ENCODE results near the gene CRADD. TPM values are rescaled to one million over a fixed set of nuclear protein-coding genes. Genes with fewer than 3 reads are reported as not detected.

CRADD gene
- total and polyA plus RNA-seq, 2 donors = 13.9 to 17.1 TPM

- no peak overlapping the region for H3K27ac ChIP-seq (ENCODE audit: low read depth in 1 of 2, low read length in 1 of 2)
- no peak for DNase-seq (ENCODE audit: low read depth in 6 of 9, low spot score in 9 of 9)
- H3K9me3 ChIP-seq (ENCODE audit: control insufficient read depth in 2 of 2, insufficient read depth in 1 of 2, low read length in 1 of 2) = no peaks in the 10 kb centered on the region
- H3K4me1 ChIP-seq (ENCODE audit: control insufficient read depth in 2 of 2, insufficient read depth in 2 of 2, low read length in 2 of 2) = peaks cover 2 to 3% of the 10 kb centered on the region in 2 donors
- no peak overlapping the region for H3K4me3 ChIP-seq (ENCODE audit: low read length in 2 of 2)
- 91% methylated on average over 3 of the region's 3 CpGs for WGBS
- H3K36me3 ChIP-seq (ENCODE audit: control insufficient read depth in 2 of 2, insufficient read depth in 2 of 2, low read length in 1 of 2) = no peaks in the 10 kb centered on the region
- H3K27me3 ChIP-seq (ENCODE audit: control insufficient read depth in 2 of 2, insufficient read depth in 1 of 2, low read length in 1 of 2) = no peaks in the 10 kb centered on the region
These were observed 21.3 kb downstream of the CRADD start for GRCh38 chr12:93698307-93699092.

GRCh38 chr12:93699271-93700145 is 22.3 kb downstream of the CRADD start:
- no peaks in the 10 kb centered on the region for H3K27me3 ChIP-seq (ENCODE audit: control insufficient read depth in 2 of 2, insufficient read depth in 1 of 2, low read length in 1 of 2)
- no peaks in the 10 kb centered on the region for H3K36me3 ChIP-seq (ENCODE audit: control insufficient read depth in 2 of 2, insufficient read depth in 2 of 2, low read length in 1 of 2)
- H3K4me1 ChIP-seq (ENCODE audit: control insufficient read depth in 2 of 2, insufficient read depth in 2 of 2, low read length in 2 of 2) = peaks cover 2 to 3% of the 10 kb centered on the region in 2 donors
- 78% methylated on average over 9 of the region's 9 CpGs for WGBS
- H3K9me3 ChIP-seq (ENCODE audit: control insufficient read depth in 2 of 2, insufficient read depth in 1 of 2, low read length in 1 of 2) = no peaks in the 10 kb centered on the region
- DNase-seq (ENCODE audit: low read depth in 6 of 9, low spot score in 9 of 9) = no peak
- H3K27ac ChIP-seq (ENCODE audit: low read depth in 1 of 2, low read length in 1 of 2) = no peak overlapping the region
- no peak overlapping the region for H3K4me3 ChIP-seq (ENCODE audit: low read length in 2 of 2)

- Histone ChIP-seq H3K27ac (ENCODE audit: low read depth in 1 of 2, low read length in 1 of 2) (no peak overlapping the region), H3K4me1 (ENCODE audit: control insufficient read depth in 2 of 2, insufficient read depth in 2 of 2, low read length in 2 of 2) (peaks cover 2 to 3% of the 10 kb centered on the region in 2 donors), H3K36me3 (ENCODE audit: control insufficient read depth in 2 of 2, insufficient read depth in 2 of 2, low read length in 1 of 2) (no peaks in the 10 kb centered on the region), H3K27me3 (ENCODE audit: control insufficient read depth in 2 of 2, insufficient read depth in 1 of 2, low read length in 1 of 2) (no peaks in the 10 kb centered on the region), H3K4me3 (ENCODE audit: low read length in 2 of 2) (no peak overlapping the region), H3K9me3 (ENCODE audit: control insufficient read depth in 2 of 2, insufficient read depth in 1 of 2, low read length in 1 of 2) (no peaks in the 10 kb centered on the region)
- DNase-seq (ENCODE audit: low read depth in 6 of 9, low spot score in 9 of 9) = no peak
- WGBS = 96% methylated on average over 3 of the region's 3 CpGs
These were observed 25.6 kb downstream of the CRADD start for GRCh38 chr12:93702707-93703315.

DNA sequence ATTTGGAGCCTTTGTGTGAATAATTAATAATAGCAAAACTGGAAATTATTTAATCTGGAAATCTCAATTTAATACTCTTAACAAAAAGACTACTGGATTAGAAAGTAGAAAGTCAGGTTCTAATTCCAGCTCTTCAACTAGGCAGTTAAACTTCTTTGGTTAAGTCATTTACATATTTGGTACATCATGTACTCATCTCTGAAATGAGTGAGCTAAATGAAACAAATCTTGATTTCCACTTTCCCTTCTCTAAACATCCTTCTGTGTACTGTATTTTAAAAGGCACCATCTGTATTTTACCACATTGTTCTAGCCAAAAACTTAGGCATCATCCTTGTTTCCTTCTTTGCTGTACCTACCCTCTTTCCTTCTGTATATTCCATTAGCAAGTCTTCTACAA is 26.9 kb downstream of the CRADD start:
- Histone ChIP-seq H3K4me1 (ENCODE audit: control insufficient read depth in 2 of 2, insufficient read depth in 2 of 2, low read length in 2 of 2) (peaks cover 2 to 3% of the 10 kb centered on the region in 2 donors), H3K27me3 (ENCODE audit: control insufficient read depth in 2 of 2, insufficient read depth in 1 of 2, low read length in 1 of 2) (no peaks in the 10 kb centered on the region), H3K27ac (ENCODE audit: low read depth in 1 of 2, low read length in 1 of 2) (no peak overlapping the region), H3K36me3 (ENCODE audit: control insufficient read depth in 2 of 2, insufficient read depth in 2 of 2, low read length in 1 of 2) (no peaks in the 10 kb centered on the region), H3K4me3 (ENCODE audit: low read length in 2 of 2) (no peak overlapping the region), H3K9me3 (ENCODE audit: control insufficient read depth in 2 of 2, insufficient read depth in 1 of 2, low read length in 1 of 2) (no peaks in the 10 kb centered on the region)
- DNase-seq (ENCODE audit: low read depth in 6 of 9, low spot score in 9 of 9) = no peak

- DNase-seq (ENCODE audit: low read depth in 6 of 9, low spot score in 9 of 9) = no peak
- Histone ChIP-seq H3K36me3 (ENCODE audit: control insufficient read depth in 2 of 2, insufficient read depth in 2 of 2, low read length in 1 of 2) (no peaks in the 10 kb centered on the region), H3K9me3 (ENCODE audit: control insufficient read depth in 2 of 2, insufficient read depth in 1 of 2, low read length in 1 of 2) (no peaks in the 10 kb centered on the region), H3K27me3 (ENCODE audit: control insufficient read depth in 2 of 2, insufficient read depth in 1 of 2, low read length in 1 of 2) (no peaks in the 10 kb centered on the region), H3K27ac (ENCODE audit: low read depth in 1 of 2, low read length in 1 of 2) (no peak overlapping the region), H3K4me3 (ENCODE audit: low read length in 2 of 2) (no peak overlapping the region), H3K4me1 (ENCODE audit: control insufficient read depth in 2 of 2, insufficient read depth in 2 of 2, low read length in 2 of 2) (peaks cover 2 to 3% of the 10 kb centered on the region in 2 donors)
- WGBS = 97% methylated on average over 4 of the region's 4 CpGs
These were observed 27.4 kb downstream of the CRADD start for GRCh38 chr12:93704625-93705024.

- DNase-seq (ENCODE audit: low read depth in 6 of 9, low spot score in 9 of 9) = no peak
- H3K36me3 ChIP-seq (ENCODE audit: control insufficient read depth in 2 of 2, insufficient read depth in 2 of 2, low read length in 1 of 2) = no peaks in the 10 kb centered on the region
- WGBS = 100% methylated on average over 1 of the region's 1 CpG
- H3K27ac ChIP-seq (ENCODE audit: low read depth in 1 of 2, low read length in 1 of 2) = no peak overlapping the region
- no peaks in the 10 kb centered on the region for H3K27me3 ChIP-seq (ENCODE audit: control insufficient read depth in 2 of 2, insufficient read depth in 1 of 2, low read length in 1 of 2)
- H3K9me3 ChIP-seq (ENCODE audit: control insufficient read depth in 2 of 2, insufficient read depth in 1 of 2, low read length in 1 of 2) = no peaks in the 10 kb centered on the region
- no peak overlapping the region for H3K4me3 ChIP-seq (ENCODE audit: low read length in 2 of 2)
- peaks cover 2 to 3% of the 10 kb centered on the region in 2 donors for H3K4me1 ChIP-seq (ENCODE audit: control insufficient read depth in 2 of 2, insufficient read depth in 2 of 2, low read length in 2 of 2)
These were observed 28.1 kb downstream of the CRADD start for GRCh38 chr12:93705237-93705636.

DNA sequence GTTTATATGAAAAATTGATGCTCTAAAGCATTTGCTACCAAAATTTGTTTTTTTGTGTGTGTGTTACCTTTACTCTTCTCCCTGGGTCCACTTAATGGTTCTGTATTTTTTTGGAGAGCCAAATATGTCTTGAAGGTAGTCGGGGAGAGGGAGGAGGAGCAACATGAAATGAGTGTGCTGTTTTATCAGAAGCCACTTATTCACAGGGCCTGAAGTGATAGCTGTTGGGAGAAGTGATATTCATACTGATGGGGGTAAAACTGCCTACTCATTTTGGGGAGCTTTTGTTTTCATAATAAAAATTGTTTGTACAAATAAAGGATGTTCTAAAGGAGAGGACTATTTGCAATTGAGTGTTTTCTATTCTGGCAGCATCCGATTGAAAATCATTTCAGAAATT is 29.2 kb downstream of the CRADD start:
- Histone ChIP-seq H3K4me3 (ENCODE audit: low read length in 2 of 2) (no peak overlapping the region), H3K4me1 (ENCODE audit: control insufficient read depth in 2 of 2, insufficient read depth in 2 of 2, low read length in 2 of 2) (peaks cover 0 to under 1% of the 10 kb centered on the region in 2 donors), H3K27me3 (ENCODE audit: control insufficient read depth in 2 of 2, insufficient read depth in 1 of 2, low read length in 1 of 2) (no peaks in the 10 kb centered on the region), H3K36me3 (ENCODE audit: control insufficient read depth in 2 of 2, insufficient read depth in 2 of 2, low read length in 1 of 2) (no peaks in the 10 kb centered on the region), H3K9me3 (ENCODE audit: control insufficient read depth in 2 of 2, insufficient read depth in 1 of 2, low read length in 1 of 2) (no peaks in the 10 kb centered on the region), H3K27ac (ENCODE audit: low read depth in 1 of 2, low read length in 1 of 2) (no peak overlapping the region)
- DNase-seq (ENCODE audit: low read depth in 6 of 9, low spot score in 9 of 9) = no peak
- WGBS = 76% methylated on average over 2 of the region's 2 CpGs

GRCh38 chr12:93706824-93707223 is 29.6 kb downstream of the CRADD start:
- Histone ChIP-seq H3K9me3 (ENCODE audit: control insufficient read depth in 2 of 2, insufficient read depth in 1 of 2, low read length in 1 of 2) (no peaks in the 10 kb centered on the region), H3K4me1 (ENCODE audit: control insufficient read depth in 2 of 2, insufficient read depth in 2 of 2, low read length in 2 of 2) (no peaks in the 10 kb centered on the region), H3K36me3 (ENCODE audit: control insufficient read depth in 2 of 2, insufficient read depth in 2 of 2, low read length in 1 of 2) (no peaks in the 10 kb centered on the region), H3K27ac (ENCODE audit: low read depth in 1 of 2, low read length in 1 of 2) (no peak overlapping the region), H3K27me3 (ENCODE audit: control insufficient read depth in 2 of 2, insufficient read depth in 1 of 2, low read length in 1 of 2) (no peaks in the 10 kb centered on the region), H3K4me3 (ENCODE audit: low read length in 2 of 2) (no peak overlapping the region)
- no peak for DNase-seq (ENCODE audit: low read depth in 6 of 9, low spot score in 9 of 9)
- 96% methylated on average over 2 of the region's 2 CpGs for WGBS

GRCh38 chr12:93707836-93708235 is 30.7 kb downstream of the CRADD start:
- Histone ChIP-seq H3K27me3 (ENCODE audit: control insufficient read depth in 2 of 2, insufficient read depth in 1 of 2, low read length in 1 of 2) (no peaks in the 10 kb centered on the region), H3K4me3 (ENCODE audit: low read length in 2 of 2) (no peak overlapping the region), H3K36me3 (ENCODE audit: control insufficient read depth in 2 of 2, insufficient read depth in 2 of 2, low read length in 1 of 2) (no peaks in the 10 kb centered on the region), H3K4me1 (ENCODE audit: control insufficient read depth in 2 of 2, insufficient read depth in 2 of 2, low read length in 2 of 2) (no peaks in the 10 kb centered on the region), H3K9me3 (ENCODE audit: control insufficient read depth in 2 of 2, insufficient read depth in 1 of 2, low read length in 1 of 2) (no peaks in the 10 kb centered on the region), H3K27ac (ENCODE audit: low read depth in 1 of 2, low read length in 1 of 2) (no peak overlapping the region)
- WGBS = 100% methylated on average over 1 of the region's 1 CpG
- DNase-seq (ENCODE audit: low read depth in 6 of 9, low spot score in 9 of 9) = no peak

Measured in thymus (tissue), 11 donors.